Right renal cortex interstitium (tissue), 3 donors: ENCODE measurements around the gene AGBL4. TPM values are rescaled to one million over a fixed set of nuclear protein-coding genes. Genes with fewer than 3 reads are reported as not detected.

Experiments
- DNase-seq, 3 donors: peaks; one replicate each; pipeline ENCODE4 v3.0.0-alpha.2; 2013; ENCODE audit warnings: low read depth in 3 of 3, low spot score in 2 of 3
- polyA plus RNA-seq, 3 donors: library from polyadenylated mRNA; unstranded; fragments of 120-200 nt; gene quantifications; one replicate each; pipeline ENCODE4 v1.2.1, GENCODE V29; 2013; ENCODE audit not compliant: insufficient read length in 3 of 3

Gene AGBL4
- polyA plus RNA-seq, 3 donors = 1.1 to 1.3 (median 1.3) TPM

- no peak for DNase-seq
These were observed 1068.0 kb downstream of the AGBL4 start for GRCh38 chr1:48955774-48956173.

DNA sequence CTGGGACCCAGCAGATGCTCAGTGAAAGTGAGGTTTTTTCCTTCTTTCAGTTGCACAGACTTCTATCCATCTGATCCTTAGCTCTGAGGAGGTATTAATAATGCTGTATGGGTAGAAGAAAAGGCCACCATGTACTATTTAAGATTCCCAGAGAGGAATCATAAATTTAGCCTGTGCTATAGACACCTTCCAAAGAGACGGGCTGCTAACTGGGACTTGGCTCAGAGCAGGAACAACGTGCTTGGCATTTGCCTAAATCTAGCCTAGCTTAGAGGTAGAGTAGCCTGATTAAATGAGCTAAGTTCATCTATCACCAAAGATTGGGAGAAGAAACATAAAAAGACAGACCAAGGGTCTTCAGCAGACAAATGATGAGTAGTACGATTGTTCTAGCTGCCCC lies 1070.1 kb downstream of the AGBL4 start:
- no peak for DNase-seq

GRCh38 chr1:48948562-48948961 lies 1075.2 kb downstream of the AGBL4 start:
- no peak for DNase-seq

- no peak for DNase-seq
These were observed 1075.8 kb downstream of the AGBL4 start for GRCh38 chr1:48947761-48948537.

DNA sequence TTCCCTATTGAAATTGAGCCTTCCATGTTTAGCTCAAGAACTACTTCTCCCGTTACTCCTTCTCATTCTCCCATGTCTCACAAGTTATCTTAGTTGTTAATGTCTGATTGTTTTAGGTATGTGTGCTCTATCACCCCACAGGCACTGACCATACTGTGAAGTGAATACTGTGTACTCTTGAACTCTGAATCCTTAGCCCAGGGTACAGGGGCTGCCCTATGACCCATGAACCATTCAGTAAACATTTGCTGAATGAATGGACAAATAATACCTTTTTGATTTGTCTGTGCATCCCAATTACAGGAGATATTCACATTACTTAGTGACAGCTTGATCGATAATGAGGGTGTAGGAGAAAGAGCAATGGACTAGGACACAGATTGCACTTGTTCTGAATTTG lies 1077.7 kb downstream of the AGBL4 start:
- DNase-seq = no peak

GRCh38 chr1:48944811-48945210 lies 1078.9 kb downstream of the AGBL4 start:
- DNase-seq = no peak

GRCh38 chr1:48943826-48944225 lies 1079.9 kb downstream of the AGBL4 start:
- no peak for DNase-seq

- no peak for DNase-seq
These were observed 1080.4 kb downstream of the AGBL4 start for GRCh38 chr1:48943393-48943792.

DNA sequence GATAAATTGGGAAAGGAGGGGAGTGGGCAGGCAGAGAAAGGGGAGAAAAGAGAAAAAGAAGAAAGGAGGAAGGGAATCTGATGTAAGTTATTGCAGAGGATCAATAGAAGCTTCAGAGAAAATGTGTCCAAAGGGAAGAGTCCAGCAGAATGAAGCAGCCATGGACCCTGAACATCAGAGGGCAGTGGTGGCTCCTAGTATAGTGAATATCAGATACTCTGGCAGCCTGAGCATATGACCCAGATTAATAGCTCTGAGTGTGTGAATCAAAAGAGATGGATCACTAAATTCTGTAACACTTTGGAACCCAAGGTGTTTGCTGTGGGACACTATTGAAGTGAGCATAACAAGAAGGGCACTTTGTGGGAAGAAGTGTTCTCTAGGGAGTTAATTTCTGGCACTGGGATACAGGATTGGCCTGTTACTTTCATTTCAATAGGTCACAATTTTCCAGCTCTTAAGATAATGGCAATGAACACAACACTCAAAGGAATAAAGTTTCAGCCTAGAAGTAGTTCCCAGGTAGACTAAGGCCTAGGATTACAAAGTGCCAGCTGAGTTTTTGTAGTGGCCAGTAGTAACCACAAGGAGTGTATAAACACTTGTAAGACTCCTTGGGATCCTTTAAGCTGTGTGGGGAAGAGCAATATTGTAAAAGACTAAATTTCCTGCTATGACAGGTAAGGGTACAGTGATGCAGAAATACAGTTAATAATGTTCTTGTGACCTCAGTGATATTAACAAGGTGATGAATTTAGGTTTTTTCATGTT lies 1082.6 kb downstream of the AGBL4 start:
- no peak for DNase-seq

GRCh38 chr1:48940354-48940753 lies 1083.4 kb downstream of the AGBL4 start:
- DNase-seq = no peak

- DNase-seq = no peak
These were observed 1083.9 kb downstream of the AGBL4 start for GRCh38 chr1:48939828-48940227.

DNA sequence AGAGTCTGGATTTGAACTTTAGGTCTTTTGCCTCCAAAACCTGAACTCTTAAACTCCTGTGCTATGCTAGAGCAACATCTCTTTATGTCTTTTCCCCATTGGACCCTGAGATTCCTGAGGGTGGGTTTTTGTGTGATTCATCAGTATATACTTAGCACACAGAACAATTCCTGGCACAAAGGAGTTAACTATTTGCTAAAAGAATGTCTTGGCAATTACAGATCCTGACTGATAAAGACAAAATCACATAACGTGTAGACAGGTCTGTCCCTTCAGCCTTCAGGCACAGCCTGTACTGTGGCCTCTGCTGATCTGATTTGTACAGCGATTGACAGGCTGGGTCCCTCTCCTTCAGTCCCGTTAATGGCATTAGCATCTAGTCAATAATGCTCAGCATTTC lies 1084.7 kb downstream of the AGBL4 start:
- no peak for DNase-seq

DNA sequence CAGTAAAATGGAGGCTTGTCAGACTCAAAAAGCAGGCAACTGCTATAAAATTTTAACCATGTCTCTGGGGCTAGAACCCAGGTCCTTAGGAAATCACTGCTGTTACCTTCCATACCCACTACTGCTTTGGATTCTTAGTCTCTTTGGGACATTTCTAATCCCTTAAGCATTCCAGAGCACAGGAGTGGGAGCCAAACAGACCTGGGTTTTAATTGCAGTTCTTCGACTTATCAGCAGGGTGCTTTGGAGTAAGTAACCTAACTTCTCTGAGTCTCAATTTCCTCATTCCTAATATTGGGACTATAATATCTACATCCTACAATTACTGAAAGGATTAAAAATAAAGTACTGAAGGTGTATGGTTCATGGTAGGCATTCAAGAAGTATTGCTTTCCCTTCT lies 1086.0 kb downstream of the AGBL4 start:
- DNase-seq = no peak

- no peak for DNase-seq
These were observed 1087.3 kb downstream of the AGBL4 start for GRCh38 chr1:48936436-48936835.

- no peak for DNase-seq
These were observed 1091.4 kb downstream of the AGBL4 start for GRCh38 chr1:48932366-48932765.

- DNase-seq = no peak
These were observed 1092.1 kb downstream of the AGBL4 start for GRCh38 chr1:48931506-48932192.

GRCh38 chr1:48930011-48930410 lies 1093.7 kb downstream of the AGBL4 start:
- DNase-seq = no peak

GRCh38 chr1:48924099-48924498 lies 1099.7 kb downstream of the AGBL4 start:
- no peak for DNase-seq

DNA sequence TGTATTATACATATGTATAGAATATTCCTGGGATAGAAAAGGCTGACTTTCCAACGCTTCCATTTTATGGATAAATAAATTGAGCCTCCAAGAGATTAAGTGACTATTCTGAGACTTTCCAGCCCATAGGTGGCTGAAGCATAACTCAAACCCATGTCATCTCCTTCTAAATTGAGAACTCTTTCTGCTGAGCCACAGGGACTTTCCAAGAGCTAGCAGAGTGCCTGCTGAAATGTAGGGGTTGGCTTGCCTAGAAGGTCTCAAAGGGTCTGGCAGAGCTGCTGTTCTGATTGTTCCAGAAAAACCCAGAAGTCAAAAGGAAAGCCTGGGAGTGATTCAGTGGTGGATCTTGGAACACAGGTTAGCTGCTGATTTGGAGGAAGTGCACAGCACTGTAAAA lies 1100.6 kb downstream of the AGBL4 start:
- DNase-seq = no peak

DNA sequence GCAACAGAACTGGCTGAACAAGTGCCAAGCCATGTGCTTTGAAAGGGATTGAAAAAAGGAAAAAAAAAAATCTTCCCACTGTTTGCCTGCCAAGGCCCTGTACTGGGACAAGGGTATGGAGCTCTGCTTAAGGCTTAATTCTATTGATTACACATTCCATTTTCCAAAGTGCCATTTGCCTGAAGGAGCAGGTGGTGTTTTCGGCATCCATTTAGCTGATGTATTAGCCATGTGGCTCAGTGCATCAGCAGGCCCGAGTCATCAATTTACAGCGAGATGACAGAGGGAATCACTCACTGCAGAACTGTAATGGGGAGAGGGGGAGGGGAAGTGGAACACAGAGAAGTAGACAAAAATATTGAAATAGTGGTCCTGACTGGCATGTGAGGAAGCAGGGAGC lies 1102.9 kb downstream of the AGBL4 start:
- DNase-seq = no peak

GRCh38 chr1:48917901-48918603 lies 1105.7 kb downstream of the AGBL4 start:
- DNase-seq = no peak
